GM12892 (cell line): Measurements from ENCODE around the gene AFF3.

Experiments used
- POLR2A ChIP-seq: IDR thresholded peaks from 2 replicates; pipeline ENCODE4 v1.6.1; 2011; ENCODE audit warnings: low read depth, low read length, control low read depth
- POLR2AphosphoS5 ChIP-seq: IDR thresholded peaks from 2 replicates; pipeline ENCODE4 v1.6.1; 2011; ENCODE audit warnings: low read depth, low read length, control low read depth

GRCh38 chr2:99700482-99701398 lies 441.6 kb downstream of the AFF3 start:
- TF ChIP-seq POLR2A (no peak), POLR2AphosphoS5 (no peak)
